Stromal cell of bone marrow (primary cell): ENCODE data around the gene MZB1.
A peak's percentile ranks its signal among the peaks of the same experiment; 100 is the strongest.

Experiments
- DNase-seq: peaks from one replicate; pipeline ENCODE4 v3.0.0-alpha.2; 2012; ENCODE audit warnings: low read depth

Gene MZB1

GRCh38 chr5:139389701-139390638 is at the start of gene MZB1:
Gene MZB1, minus strand, starts transcription at chr5:139389913. Its CDS starts 57 bp downstream, at chr5:139389856.
- DNase-seq = no peak

GRCh38 chr5:139439013-139439903 is 49.5 kb upstream of the MZB1 start, which contains the start of gene DNAJC18:
Gene DNAJC18, minus strand, starts transcription at chr5:139439525. Its CDS starts 80 bp downstream, at chr5:139439445.
- peak; percentile 86 for DNase-seq

- no peak for DNase-seq
Measured at GRCh38 chr5:139438707-139439012, 48.9 kb upstream of the MZB1 start.

- no peak for DNase-seq
Measured at GRCh38 chr5:139435676-139436075, 46.0 kb upstream of the MZB1 start.

- no peak for DNase-seq
Measured at GRCh38 chr5:139431706-139432105, 42.0 kb upstream of the MZB1 start.

- DNase-seq = no peak
Measured at GRCh38 chr5:139430015-139430414, 40.3 kb upstream of the MZB1 start.

GRCh38 chr5:139426203-139426885 is 36.6 kb upstream of the MZB1 start:
- no peak for DNase-seq

- no peak for DNase-seq
Measured at GRCh38 chr5:139425497-139425896, 35.8 kb upstream of the MZB1 start.

GRCh38 chr5:139422307-139422893 is 32.7 kb upstream of the MZB1 start:
- peak; percentile 59 for DNase-seq

- no peak for DNase-seq
Measured at GRCh38 chr5:139419226-139420192, 29.8 kb upstream of the MZB1 start.

GRCh38 chr5:139418793-139419192 is 29.1 kb upstream of the MZB1 start:
- DNase-seq = no peak

GRCh38 chr5:139417214-139417613 is 27.5 kb upstream of the MZB1 start:
- no peak for DNase-seq

GRCh38 chr5:139416651-139417050 is 26.9 kb upstream of the MZB1 start:
- no peak for DNase-seq

- DNase-seq = no peak
Measured at GRCh38 chr5:139415869-139416268, 26.2 kb upstream of the MZB1 start.

- DNase-seq = no peak
Measured at GRCh38 chr5:139415221-139415861, 25.6 kb upstream of the MZB1 start.

GRCh38 chr5:139414581-139415130 is 24.9 kb upstream of the MZB1 start:
- no peak for DNase-seq

- no peak for DNase-seq
Measured at GRCh38 chr5:139413963-139414362, 24.2 kb upstream of the MZB1 start.

- no peak for DNase-seq
Measured at GRCh38 chr5:139413153-139413552, 23.4 kb upstream of the MZB1 start.

GRCh38 chr5:139410993-139411828 is 21.5 kb upstream of the MZB1 start:
- DNase-seq = no peak
